WTC11 (cell line): ENCODE results near the gene STIM2.

Source experiments
- AFF4 ChIP-seq: sonication (generic); formaldehyde crosslinking; IDR thresholded peaks from 2 replicates; pipeline ENCODE4 v1.8.1; 2023; ENCODE audit warnings: mild to moderate bottlenecking, missing genetic modification reagents, borderline replicate concordance
- CTCF ChIP-seq: fragments of 200-600 bp; IDR thresholded peaks from 2 replicates; pipeline ENCODE4 v1.8.0; 2022; ENCODE audit warnings: antibody characterized with exemption
- ESRRA ChIP-seq: sonication (generic); formaldehyde crosslinking; IDR thresholded peaks from 2 replicates; pipeline ENCODE4 v1.8.1; 2022; ENCODE audit warnings: mild to moderate bottlenecking, missing genetic modification reagents, borderline replicate concordance
- ETV6 ChIP-seq: sonication (generic); formaldehyde crosslinking; IDR thresholded peaks from 2 replicates; pipeline ENCODE4 v1.8.1; 2022; ENCODE audit warnings: mild to moderate bottlenecking, missing genetic modification reagents
- FOXJ3 ChIP-seq: sonication (generic); formaldehyde crosslinking; IDR thresholded peaks from 2 replicates; pipeline ENCODE4 v1.9.0; 2021; ENCODE audit warnings: missing genetic modification reagents, mild to moderate bottlenecking, borderline replicate concordance
- MAX ChIP-seq: sonication (generic); formaldehyde crosslinking; IDR thresholded peaks from 2 replicates; pipeline ENCODE4 v1.8.0; 2022; ENCODE audit warnings: mild to moderate bottlenecking, missing genetic modification reagents
- NR3C1 ChIP-seq: sonication (generic); formaldehyde crosslinking; conservative IDR thresholded peaks from 2 replicates; pipeline ENCODE4 v1.8.1; 2023; ENCODE audit warnings: low read depth, mild to moderate bottlenecking, missing genetic modification reagents
- ZNF121 ChIP-seq: sonication (generic); formaldehyde crosslinking; IDR thresholded peaks from 2 replicates; pipeline ENCODE4 v1.8.0; 2023; ENCODE audit warnings: missing genetic modification reagents
- TF ChIP-seq, protein P1 (sequence below): sonication (generic); formaldehyde crosslinking; IDR thresholded peaks from 2 replicates; pipeline ENCODE4 v1.8.1; 2022; ENCODE audit warnings: low read depth, missing genetic modification reagents, borderline replicate concordance
- TF ChIP-seq, protein P2 (sequence below): sonication (generic); formaldehyde crosslinking; IDR thresholded peaks from 2 replicates; pipeline ENCODE4 v1.8.0; 2023; ENCODE audit warnings: mild to moderate bottlenecking, missing genetic modification reagents

- TF ChIP-seq, protein P1, sequence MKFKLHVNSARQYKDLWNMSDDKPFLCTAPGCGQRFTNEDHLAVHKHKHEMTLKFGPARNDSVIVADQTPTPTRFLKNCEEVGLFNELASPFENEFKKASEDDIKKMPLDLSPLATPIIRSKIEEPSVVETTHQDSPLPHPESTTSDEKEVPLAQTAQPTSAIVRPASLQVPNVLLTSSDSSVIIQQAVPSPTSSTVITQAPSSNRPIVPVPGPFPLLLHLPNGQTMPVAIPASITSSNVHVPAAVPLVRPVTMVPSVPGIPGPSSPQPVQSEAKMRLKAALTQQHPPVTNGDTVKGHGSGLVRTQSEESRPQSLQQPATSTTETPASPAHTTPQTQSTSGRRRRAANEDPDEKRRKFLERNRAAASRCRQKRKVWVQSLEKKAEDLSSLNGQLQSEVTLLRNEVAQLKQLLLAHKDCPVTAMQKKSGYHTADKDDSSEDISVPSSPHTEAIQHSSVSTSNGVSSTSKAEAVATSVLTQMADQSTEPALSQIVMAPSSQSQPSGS (CRISPR knock-in tag) = no peak
- TF ChIP-seq ETV6 (CRISPR knock-in tag) (no peak), CTCF (no peak), AFF4 (CRISPR knock-in tag) (no peak), ESRRA (CRISPR knock-in tag) (no peak), FOXJ3 (CRISPR knock-in tag) (no peak), NR3C1 (CRISPR knock-in tag) (no peak), MAX (CRISPR knock-in tag) (no peak), ZNF121 (no peak)
- TF ChIP-seq, protein P2, sequence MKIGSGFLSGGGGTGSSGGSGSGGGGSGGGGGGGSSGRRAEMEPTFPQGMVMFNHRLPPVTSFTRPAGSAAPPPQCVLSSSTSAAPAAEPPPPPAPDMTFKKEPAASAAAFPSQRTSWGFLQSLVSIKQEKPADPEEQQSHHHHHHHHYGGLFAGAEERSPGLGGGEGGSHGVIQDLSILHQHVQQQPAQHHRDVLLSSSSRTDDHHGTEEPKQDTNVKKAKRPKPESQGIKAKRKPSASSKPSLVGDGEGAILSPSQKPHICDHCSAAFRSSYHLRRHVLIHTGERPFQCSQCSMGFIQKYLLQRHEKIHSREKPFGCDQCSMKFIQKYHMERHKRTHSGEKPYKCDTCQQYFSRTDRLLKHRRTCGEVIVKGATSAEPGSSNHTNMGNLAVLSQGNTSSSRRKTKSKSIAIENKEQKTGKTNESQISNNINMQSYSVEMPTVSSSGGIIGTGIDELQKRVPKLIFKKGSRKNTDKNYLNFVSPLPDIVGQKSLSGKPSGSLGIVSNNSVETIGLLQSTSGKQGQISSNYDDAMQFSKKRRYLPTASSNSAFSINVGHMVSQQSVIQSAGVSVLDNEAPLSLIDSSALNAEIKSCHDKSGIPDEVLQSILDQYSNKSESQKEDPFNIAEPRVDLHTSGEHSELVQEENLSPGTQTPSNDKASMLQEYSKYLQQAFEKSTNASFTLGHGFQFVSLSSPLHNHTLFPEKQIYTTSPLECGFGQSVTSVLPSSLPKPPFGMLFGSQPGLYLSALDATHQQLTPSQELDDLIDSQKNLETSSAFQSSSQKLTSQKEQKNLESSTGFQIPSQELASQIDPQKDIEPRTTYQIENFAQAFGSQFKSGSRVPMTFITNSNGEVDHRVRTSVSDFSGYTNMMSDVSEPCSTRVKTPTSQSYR (CRISPR knock-in tag) = no peak
These were observed 92.7 kb downstream of the STIM2 start for GRCh38 chr4:26953366-26953765.
